HL-60 (cell line): ENCODE results near the gene NCK2.

Source experiments
- DNase-seq, 2 experiments: peaks; one replicate each; pipeline ENCODE4 v3.0.0-alpha.2; 2010 to 2020; ENCODE audit warnings: low read depth in 1 of 2, low spot score in 1 of 2
- H3K27ac ChIP-seq: fragments of 250-450 bp; sonication (Bioruptor Pico); replicated peaks from 2 replicates; pipeline ENCODE4 v1.5.1; 2020; ENCODE audit warnings: mild to moderate bottlenecking, moderate library complexity
- H3K27me3 ChIP-seq: fragments of 250-450 bp; sonication (Bioruptor Pico); 2 replicates; pipeline ENCODE4 v1.5.1; 2021; ENCODE audit warnings: mild to moderate bottlenecking, moderate library complexity; ENCODE audit not compliant: insufficient read depth, poor library complexity, severe bottlenecking
- H3K4me3 ChIP-seq: replicated peaks from 2 replicates; pipeline ENCODE4 v1.5.1; 2011; ENCODE audit warnings: mild to moderate bottlenecking, control low read depth, low read length; ENCODE audit not compliant: insufficient read depth
- GABPA ChIP-seq: IDR thresholded peaks from 2 replicates; pipeline ENCODE4 v1.6.1; 2012; ENCODE audit warnings: low read depth
- POLR2AphosphoS5 ChIP-seq: IDR thresholded peaks from 2 replicates; pipeline ENCODE4 v1.6.1; 2012; ENCODE audit warnings: low read depth
- SPI1 ChIP-seq: IDR thresholded peaks from 2 replicates; pipeline ENCODE4 v1.6.1; 2012; ENCODE audit warnings: low read depth, mild to moderate bottlenecking, borderline replicate concordance
- TF ChIP-seq, protein P1 (sequence below): IDR thresholded peaks from one replicate; pipeline ENCODE4 v1.5.1; 2011; ENCODE audit warnings: low read length, control low read depth, inconsistent platforms; ENCODE audit not compliant: insufficient read depth
- TF ChIP-seq, protein P2 (sequence below): IDR thresholded peaks from 2 replicates; pipeline ENCODE4 v1.6.1; 2012; ENCODE audit warnings: low read depth; ENCODE audit not compliant: insufficient replicate concordance

The NCK2 gene

DNA sequence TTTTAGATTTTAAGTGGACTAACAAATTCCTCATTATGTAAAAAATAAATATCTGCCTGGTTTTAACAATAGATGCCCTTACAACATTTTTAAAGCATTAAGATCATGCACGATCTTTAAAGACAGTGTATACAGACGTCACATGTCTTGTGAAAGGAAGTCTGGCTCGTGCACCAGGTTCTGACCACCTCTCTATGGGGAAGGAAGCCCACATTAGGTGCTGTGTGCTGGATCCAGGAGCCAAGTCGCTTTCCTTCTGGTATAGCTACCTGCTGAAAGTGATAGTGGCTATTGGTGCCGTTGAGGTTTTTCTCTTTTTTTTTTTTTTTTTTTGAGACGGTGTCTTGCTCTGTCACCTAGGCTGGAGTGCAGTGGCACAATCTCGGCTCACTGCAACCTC is 116.5 kb downstream of the NCK2 start:
- H3K4me3 ChIP-seq = no peak overlapping the region
- no peaks in the 10 kb centered on the region for H3K27me3 ChIP-seq
- DNase-seq = no peak
- TF ChIP-seq, protein P1, sequence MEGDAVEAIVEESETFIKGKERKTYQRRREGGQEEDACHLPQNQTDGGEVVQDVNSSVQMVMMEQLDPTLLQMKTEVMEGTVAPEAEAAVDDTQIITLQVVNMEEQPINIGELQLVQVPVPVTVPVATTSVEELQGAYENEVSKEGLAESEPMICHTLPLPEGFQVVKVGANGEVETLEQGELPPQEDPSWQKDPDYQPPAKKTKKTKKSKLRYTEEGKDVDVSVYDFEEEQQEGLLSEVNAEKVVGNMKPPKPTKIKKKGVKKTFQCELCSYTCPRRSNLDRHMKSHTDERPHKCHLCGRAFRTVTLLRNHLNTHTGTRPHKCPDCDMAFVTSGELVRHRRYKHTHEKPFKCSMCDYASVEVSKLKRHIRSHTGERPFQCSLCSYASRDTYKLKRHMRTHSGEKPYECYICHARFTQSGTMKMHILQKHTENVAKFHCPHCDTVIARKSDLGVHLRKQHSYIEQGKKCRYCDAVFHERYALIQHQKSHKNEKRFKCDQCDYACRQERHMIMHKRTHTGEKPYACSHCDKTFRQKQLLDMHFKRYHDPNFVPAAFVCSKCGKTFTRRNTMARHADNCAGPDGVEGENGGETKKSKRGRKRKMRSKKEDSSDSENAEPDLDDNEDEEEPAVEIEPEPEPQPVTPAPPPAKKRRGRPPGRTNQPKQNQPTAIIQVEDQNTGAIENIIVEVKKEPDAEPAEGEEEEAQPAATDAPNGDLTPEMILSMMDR = no peak
- TF ChIP-seq SPI1 = no peak
- TF ChIP-seq, protein P2, sequence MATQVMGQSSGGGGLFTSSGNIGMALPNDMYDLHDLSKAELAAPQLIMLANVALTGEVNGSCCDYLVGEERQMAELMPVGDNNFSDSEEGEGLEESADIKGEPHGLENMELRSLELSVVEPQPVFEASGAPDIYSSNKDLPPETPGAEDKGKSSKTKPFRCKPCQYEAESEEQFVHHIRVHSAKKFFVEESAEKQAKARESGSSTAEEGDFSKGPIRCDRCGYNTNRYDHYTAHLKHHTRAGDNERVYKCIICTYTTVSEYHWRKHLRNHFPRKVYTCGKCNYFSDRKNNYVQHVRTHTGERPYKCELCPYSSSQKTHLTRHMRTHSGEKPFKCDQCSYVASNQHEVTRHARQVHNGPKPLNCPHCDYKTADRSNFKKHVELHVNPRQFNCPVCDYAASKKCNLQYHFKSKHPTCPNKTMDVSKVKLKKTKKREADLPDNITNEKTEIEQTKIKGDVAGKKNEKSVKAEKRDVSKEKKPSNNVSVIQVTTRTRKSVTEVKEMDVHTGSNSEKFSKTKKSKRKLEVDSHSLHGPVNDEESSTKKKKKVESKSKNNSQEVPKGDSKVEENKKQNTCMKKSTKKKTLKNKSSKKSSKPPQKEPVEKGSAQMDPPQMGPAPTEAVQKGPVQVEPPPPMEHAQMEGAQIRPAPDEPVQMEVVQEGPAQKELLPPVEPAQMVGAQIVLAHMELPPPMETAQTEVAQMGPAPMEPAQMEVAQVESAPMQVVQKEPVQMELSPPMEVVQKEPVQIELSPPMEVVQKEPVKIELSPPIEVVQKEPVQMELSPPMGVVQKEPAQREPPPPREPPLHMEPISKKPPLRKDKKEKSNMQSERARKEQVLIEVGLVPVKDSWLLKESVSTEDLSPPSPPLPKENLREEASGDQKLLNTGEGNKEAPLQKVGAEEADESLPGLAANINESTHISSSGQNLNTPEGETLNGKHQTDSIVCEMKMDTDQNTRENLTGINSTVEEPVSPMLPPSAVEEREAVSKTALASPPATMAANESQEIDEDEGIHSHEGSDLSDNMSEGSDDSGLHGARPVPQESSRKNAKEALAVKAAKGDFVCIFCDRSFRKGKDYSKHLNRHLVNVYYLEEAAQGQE = no peak
- no peak for TF ChIP-seq GABPA
- TF ChIP-seq POLR2AphosphoS5 = no peak
- H3K27ac ChIP-seq = no peak overlapping the region

DNA sequence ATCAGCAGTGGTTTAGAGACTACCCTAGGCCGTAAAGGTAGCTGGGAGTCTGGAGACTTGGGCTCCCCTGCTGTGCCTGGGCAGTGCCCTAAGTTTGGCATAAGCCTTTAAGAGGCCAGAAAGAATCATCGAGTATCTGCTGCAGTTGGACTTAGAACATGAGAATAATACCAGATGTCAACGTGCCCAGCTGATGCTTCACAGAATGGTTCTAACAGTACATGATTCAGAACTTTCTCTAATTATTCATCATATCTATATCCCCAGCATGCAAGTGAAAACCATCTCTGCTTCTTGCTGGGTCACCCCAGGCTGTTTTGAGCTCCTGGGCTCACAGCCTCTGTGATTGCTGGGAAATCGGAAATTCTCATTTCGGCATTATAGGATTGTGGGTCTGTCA is 118.1 kb downstream of the NCK2 start:
- H3K4me3 ChIP-seq = no peak overlapping the region
- H3K27ac ChIP-seq = no peak overlapping the region
- no peak for DNase-seq
- H3K27me3 ChIP-seq = no peaks in the 10 kb centered on the region
- TF ChIP-seq SPI1 (no peak), POLR2AphosphoS5 (no peak), GABPA (no peak)
- TF ChIP-seq, protein P1 = no peak
- TF ChIP-seq, protein P2 = no peak

DNA sequence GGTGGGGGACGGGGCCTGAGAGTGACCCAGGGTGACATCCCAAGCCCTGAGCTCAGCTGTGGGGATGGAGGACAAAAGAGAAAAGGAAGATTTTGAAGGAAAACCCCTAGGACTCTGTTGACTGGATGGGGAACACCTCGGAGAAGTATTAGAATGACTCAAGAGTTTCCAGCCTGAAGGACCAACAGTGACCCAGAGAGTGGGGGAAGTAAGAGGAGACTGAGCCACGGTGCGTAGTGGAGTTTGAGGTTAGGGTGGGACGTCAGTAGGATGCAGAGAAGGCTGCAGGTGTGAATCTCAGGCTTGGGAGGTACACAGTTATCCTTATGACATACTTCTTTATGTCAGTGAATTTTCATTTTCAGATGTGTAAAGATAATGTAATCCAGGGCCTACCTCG is 119.5 kb downstream of the NCK2 start:
- TF ChIP-seq SPI1 (no peak), GABPA (no peak), POLR2AphosphoS5 (no peak)
- TF ChIP-seq, protein P2 = no peak
- TF ChIP-seq, protein P1 = no peak
- no peak overlapping the region for H3K27ac ChIP-seq
- DNase-seq = no peak

More for the DNA sequence above, 119.5 kb downstream of the NCK2 start:
- H3K4me3 ChIP-seq = no peak overlapping the region
- no peaks in the 10 kb centered on the region for H3K27me3 ChIP-seq
